Gastroesophageal sphincter (tissue), 4 donors: ENCODE results near the gene CACNA1D. TPM values are rescaled to one million over a fixed set of nuclear protein-coding genes. Genes with fewer than 3 reads are reported as not detected.

Experiments
- ATAC-seq: fragments of 150-250 bp; one replicate; pipeline ENCODE4 v1.9.1; 2016; ENCODE audit warnings: mild to moderate bottlenecking, moderate library complexity
- H3K27ac ChIP-seq, 4 donors: fragments of 200-600 bp; sonication (generic) in 3 of 4; 1 replicate in 3 of 4; 2 replicates in 1 of 4; pipeline ENCODE4 v1.5.1; 2016 to 2019
- H3K27me3 ChIP-seq: fragments of 200-600 bp; sonication (generic); one replicate; pipeline ENCODE4 v1.5.1; 2019
- H3K36me3 ChIP-seq, 2 donors: fragments of 200-600 bp; sonication (generic); one replicate each; pipeline ENCODE4 v1.5.1; 2019; ENCODE audit warnings: control low read depth in 1 of 2
- H3K4me1 ChIP-seq, 3 donors: fragments of 200-600 bp; sonication (generic); 1 replicate in 2 of 3; 2 replicates in 1 of 3; pipeline ENCODE4 v1.5.1; 2016 to 2019; ENCODE audit warnings: control low read depth in 2 of 3
- H3K4me3 ChIP-seq, 2 donors: fragments of 200-600 bp; sonication (generic); one replicate each; pipeline ENCODE4 v1.5.1; 2019; ENCODE audit warnings: mild to moderate bottlenecking in 1 of 2, moderate library complexity in 1 of 2
- H3K9me3 ChIP-seq, 3 donors: fragments of 200-600 bp; sonication (generic); one replicate each; pipeline ENCODE4 v1.5.1; 2017 to 2019; ENCODE audit warnings: control low read depth in 2 of 3
- CTCF ChIP-seq, 4 experiments: fragments of 200-600 bp in 2 of 4; fragments of 450-650 bp in 2 of 4; sonication (generic) in 1 of 4; IDR thresholded peaks; one replicate each; pipeline ENCODE4 v1.5.1; 2017 to 2019; ENCODE audit warnings: antibody characterized with exemption in 4 of 4, mild to moderate bottlenecking in 2 of 4, moderate library complexity in 2 of 4
- EP300 ChIP-seq: sonication (generic); formaldehyde crosslinking; IDR thresholded peaks from one replicate; pipeline ENCODE4 v1.6.1; 2017; ENCODE audit warnings: antibody characterized with exemption, mild to moderate bottlenecking
- POLR2A ChIP-seq, 2 donors: fragments of 450-650 bp; IDR thresholded peaks; one replicate each; pipeline ENCODE4 v1.6.1; 2017; ENCODE audit warnings: antibody characterized with exemption in 2 of 2, mild to moderate bottlenecking in 2 of 2, moderate library complexity in 1 of 2
- POLR2AphosphoS5 ChIP-seq: sonication (generic); formaldehyde crosslinking; IDR thresholded peaks from one replicate; pipeline ENCODE4 v1.6.1; 2017; ENCODE audit warnings: antibody characterized with exemption
- WGBS, 2 donors: methylation state at CpG; one replicate each; pipeline ENCODE4 v1.1.5; 2018; ENCODE audit warnings: low coverage in 1 of 2; 5-methylcytosine and 5-hydroxymethylcytosine counted together
- total RNA-seq, 4 donors: library from RNA; depleted of rRNA; stranded (reverse); fragments of >200 nt; gene quantifications; one replicate each; pipeline ENCODE4 v1.1.0, GENCODE V29; 2016

Gene CACNA1D
- total RNA-seq, 4 donors from 2014 or later, result 0.52 to 5.7 (median 3.6) TPM

DNA sequence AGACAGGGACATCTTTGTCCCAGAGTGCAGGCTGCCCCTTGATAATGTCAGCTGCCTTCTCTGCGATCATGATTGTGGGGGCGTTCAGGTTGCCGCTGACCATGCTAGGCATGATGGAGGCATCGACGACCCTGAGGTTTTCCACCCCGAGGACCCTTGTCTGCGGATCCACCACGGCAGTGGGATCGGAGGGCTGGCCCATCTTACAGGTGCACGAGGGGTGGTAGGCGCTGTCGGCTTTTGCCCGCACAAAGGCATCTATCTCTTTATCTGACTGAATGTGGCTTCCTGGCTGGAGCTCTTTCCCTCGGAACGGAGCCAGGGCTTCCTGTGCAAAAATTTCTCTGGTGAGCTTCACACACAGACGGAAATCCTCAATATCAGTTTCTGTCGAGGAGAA, 323.4 kb downstream of the CACNA1D start:
- Histone ChIP-seq H3K27me3 (no peaks in the 10 kb centered on the region), H3K4me3 (no peak overlapping the region), H3K36me3 (peaks cover 0 to 18% of the 10 kb centered on the region in 2 donors), H3K9me3 (no peaks in the 10 kb centered on the region), H3K27ac (no peak overlapping the region), H3K4me1 (no peaks in the 10 kb centered on the region)
- TF ChIP-seq POLR2AphosphoS5, result no peak
- WGBS, 2 donors, result 87% methylated on average over 8 of the region's 17 CpGs; no CpG with 5 or more reads in 1 of the 2 donors
- ATAC-seq, result no peak

DNA sequence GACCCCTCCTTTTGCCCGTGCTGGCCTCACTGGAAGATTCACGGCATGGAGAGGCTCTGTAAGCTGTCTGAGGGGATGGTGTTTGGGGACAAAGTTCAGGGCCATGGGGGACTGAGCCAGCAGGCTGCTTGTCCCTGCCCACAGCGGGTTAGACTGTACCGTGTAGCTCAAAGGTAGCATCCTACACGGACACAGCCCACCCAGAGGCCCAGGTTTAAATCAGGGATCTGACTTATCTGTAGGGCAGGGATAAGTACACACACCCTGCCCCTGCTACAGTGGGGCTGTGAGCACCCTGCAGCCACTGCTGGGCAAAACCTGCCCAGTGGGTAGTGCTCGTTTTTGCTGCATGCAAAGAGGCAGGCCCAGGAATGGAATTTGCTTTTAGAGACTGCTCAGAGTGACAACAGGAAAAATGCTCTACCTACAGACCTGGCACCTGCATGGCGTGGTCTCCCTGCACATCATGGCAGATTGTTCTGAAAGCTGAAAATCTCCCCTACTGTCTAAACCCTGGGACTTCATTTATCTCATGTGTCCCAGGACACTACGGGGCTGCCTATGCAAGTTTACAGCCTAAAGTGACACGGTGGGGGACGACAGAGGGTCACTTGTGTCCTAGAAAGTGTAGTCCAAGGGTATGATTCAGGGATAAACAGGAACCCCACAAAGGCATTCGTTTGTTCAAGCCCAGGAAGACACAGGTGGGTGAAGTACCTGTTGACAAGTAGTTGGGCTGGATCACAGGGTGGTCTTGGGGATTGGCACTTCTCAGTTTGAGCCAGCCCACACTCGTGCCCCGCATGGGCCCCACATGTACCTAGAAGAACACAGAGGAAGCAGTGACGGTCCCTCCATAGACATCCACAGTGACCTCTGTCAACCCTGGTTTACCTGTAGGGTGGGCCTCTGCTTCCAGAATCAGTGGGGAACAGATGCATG, 324.1 kb downstream of the CACNA1D start:
- no peaks in the 10 kb centered on the region for H3K4me1 ChIP-seq
- no peak for TF ChIP-seq POLR2AphosphoS5
- TF ChIP-seq CTCF (IDR thresholded peaks at IDR 0.05), result no peak
- no peak for TF ChIP-seq EP300
- no peak for TF ChIP-seq POLR2A (IDR thresholded peaks at IDR 0.05)
- ATAC-seq, result no peak
- no peaks in the 10 kb centered on the region for H3K27me3 ChIP-seq
- H3K4me3 ChIP-seq, result no peak overlapping the region
- H3K36me3 ChIP-seq, result peaks cover 0 to 18% of the 10 kb centered on the region in 2 donors
- no peak overlapping the region for H3K27ac ChIP-seq
- WGBS, 2 donors, result 91% methylated on average over 5 of the region's 14 CpGs; no CpG with 5 or more reads in 1 of the 2 donors
- H3K9me3 ChIP-seq, result no peaks in the 10 kb centered on the region

GRCh38 chr3:53819163-53819868, 324.9 kb downstream of the CACNA1D start:
- no peaks in the 10 kb centered on the region for H3K4me1 ChIP-seq
- no peaks in the 10 kb centered on the region for H3K27me3 ChIP-seq
- H3K4me3 ChIP-seq, result no peak overlapping the region
- no peaks in the 10 kb centered on the region for H3K9me3 ChIP-seq
- ATAC-seq, result no peak
- H3K36me3 ChIP-seq, result peaks cover 0 to 18% of the 10 kb centered on the region in 2 donors
- WGBS, 2 donors, result 86% methylated on average over 6 of the region's 14 CpGs; no CpG with 5 or more reads in 1 of the 2 donors
- no peak for TF ChIP-seq POLR2A (IDR thresholded peaks at IDR 0.05)
- TF ChIP-seq EP300, result no peak
- TF ChIP-seq CTCF (IDR thresholded peaks at IDR 0.05), result no peak
- no peak for TF ChIP-seq POLR2AphosphoS5
- no peak overlapping the region for H3K27ac ChIP-seq

DNA sequence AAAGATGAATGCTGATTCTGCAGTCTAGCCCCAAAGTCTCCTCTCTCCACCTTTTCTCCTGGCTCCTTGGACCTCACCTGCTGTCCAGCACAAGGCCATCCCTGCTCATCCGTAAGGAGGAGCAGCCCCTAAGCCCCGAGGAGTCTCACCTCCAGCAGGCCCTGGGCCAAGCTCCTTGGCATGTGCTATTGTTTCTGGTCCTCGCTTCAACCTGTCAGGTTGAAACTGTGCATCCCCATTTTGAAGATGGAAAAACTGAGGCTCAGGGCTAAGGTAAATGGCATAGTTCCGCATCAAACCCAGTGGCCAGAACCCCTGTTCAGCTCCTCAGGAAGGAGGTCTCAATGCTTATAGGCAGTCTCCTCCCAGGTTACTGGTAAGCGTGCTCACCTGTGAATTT, 325.7 kb downstream of the CACNA1D start:
- Histone ChIP-seq H3K27ac (no peak overlapping the region), H3K4me3 (no peak overlapping the region), H3K9me3 (no peaks in the 10 kb centered on the region), H3K36me3 (peaks cover 0 to 18% of the 10 kb centered on the region in 2 donors), H3K4me1 (no peaks in the 10 kb centered on the region), H3K27me3 (no peaks in the 10 kb centered on the region)
- WGBS, 2 donors, result 85 to 100% methylated on average over 2 to 4 of the region's 5 CpGs
- no peak for TF ChIP-seq EP300
- no peak for TF ChIP-seq POLR2AphosphoS5
- TF ChIP-seq POLR2A (IDR thresholded peaks at IDR 0.05), result no peak
- no peak for TF ChIP-seq CTCF (IDR thresholded peaks at IDR 0.05)
- no peak for ATAC-seq

DNA sequence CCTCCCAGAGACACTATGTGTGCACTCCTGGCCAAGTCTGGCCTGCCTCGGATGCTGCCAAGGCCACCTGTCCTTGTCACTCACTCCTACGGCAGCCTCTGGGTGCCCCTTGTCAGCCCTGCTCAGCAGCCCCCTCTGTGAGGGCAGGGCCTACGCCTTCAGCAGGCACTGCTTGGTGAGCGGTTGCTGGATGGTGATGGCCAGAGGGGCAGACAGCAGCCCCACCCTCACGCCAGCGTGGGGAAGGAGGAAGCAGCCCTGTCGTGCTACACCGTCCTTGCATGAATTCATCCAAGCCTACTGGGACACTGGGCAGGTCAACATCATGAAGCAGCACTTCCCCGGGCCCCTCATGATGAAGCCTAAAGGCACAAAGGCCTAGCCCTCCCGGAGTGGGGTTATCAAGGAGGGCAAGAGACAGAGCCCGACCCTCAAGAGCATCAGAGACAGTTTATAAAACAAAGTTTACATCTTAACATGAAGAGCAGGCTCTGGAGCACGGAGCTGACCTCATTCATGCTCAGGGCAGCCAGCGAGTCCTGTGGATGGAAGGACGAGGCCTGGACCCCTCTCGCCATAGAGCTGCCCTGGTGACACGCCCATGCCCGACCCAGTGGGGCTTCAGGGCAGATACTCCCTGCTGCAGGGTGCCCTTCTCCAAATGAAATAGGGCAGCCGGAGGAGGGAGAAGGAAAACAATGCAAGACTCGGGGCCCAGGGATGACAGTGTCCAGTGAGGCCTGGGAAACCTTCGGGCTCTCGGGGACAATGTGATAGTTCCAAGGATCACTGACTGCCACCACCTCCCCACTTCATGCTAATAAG, 326.6 kb downstream of the CACNA1D start:
- H3K4me1 ChIP-seq, result no peaks in the 10 kb centered on the region
- H3K27me3 ChIP-seq, result no peaks in the 10 kb centered on the region
- H3K4me3 ChIP-seq, result no peak overlapping the region
- WGBS, 2 donors, result 67 to 72% methylated on average over 6 to 11 of the region's 21 CpGs
- H3K36me3 ChIP-seq, result peaks cover 0 to 18% of the 10 kb centered on the region in 2 donors
- TF ChIP-seq POLR2AphosphoS5 (no peak), EP300 (no peak), POLR2A (IDR thresholded peaks at IDR 0.05) (no peak), CTCF (IDR thresholded peaks at IDR 0.05) (no peak)
- no peak overlapping the region for H3K27ac ChIP-seq
- ATAC-seq, result no peak
- H3K9me3 ChIP-seq, result no peaks in the 10 kb centered on the region
